Gastrocnemius medialis (tissue), 4 donors: Measurements from ENCODE around the gene TTLL5. TPM values are rescaled to one million over a fixed set of nuclear protein-coding genes. Genes with fewer than 3 reads are reported as not detected.

ENCODE experiments used
- ATAC-seq, 2 donors: fragments of 150-250 bp; one replicate each; pipeline ENCODE4 v1.9.1; 2016
- DNase-seq, 2 donors: peaks; one replicate each; pipeline ENCODE4 v3.0.0-alpha.2; 2019
- H3K27ac ChIP-seq, 4 donors: fragments of 200-600 bp; sonication (generic); 1 replicate in 1 of 4; 2 replicates in 3 of 4; pipeline ENCODE4 v1.5.1; 2016 to 2018; ENCODE audit warnings: mild to moderate bottlenecking in 2 of 4, moderate library complexity in 1 of 4
- H3K27me3 ChIP-seq, 3 donors: fragments of 200-600 bp; sonication (generic) in 2 of 3; 1 replicate in 1 of 3; 2 replicates in 2 of 3; pipeline versions ENCODE4 v1.5.1 to v1.6.0; 2016 to 2019; ENCODE audit warnings: mild to moderate bottlenecking in 1 of 3, moderate library complexity in 1 of 3
- H3K36me3 ChIP-seq, 2 donors: fragments of 200-600 bp; sonication (generic) in 1 of 2; one replicate each; pipeline ENCODE4 v1.5.1; 2017 to 2018
- H3K4me1 ChIP-seq, 2 donors: fragments of 200-600 bp; sonication (generic) in 1 of 2; one replicate each; pipeline ENCODE4 v1.5.1; 2016 to 2017; ENCODE audit warnings: mild to moderate bottlenecking in 2 of 2
- H3K4me3 ChIP-seq, 4 donors: fragments of 200-600 bp; sonication (generic) in 3 of 4; 1 replicate in 1 of 4; 2 replicates in 3 of 4; pipeline ENCODE4 v1.5.1; 2016 to 2019; ENCODE audit warnings: mild to moderate bottlenecking in 2 of 4
- H3K9me3 ChIP-seq, 3 donors: fragments of 200-600 bp; sonication (generic) in 2 of 3; 1 replicate in 1 of 3; 2 replicates in 2 of 3; pipeline ENCODE4 v1.5.1; 2016 to 2019
- POLR2A ChIP-seq, 2 donors: fragments of 450-650 bp; IDR thresholded peaks; one replicate each; pipeline ENCODE4 v1.6.1; 2017; ENCODE audit warnings: antibody characterized with exemption in 2 of 2, mild to moderate bottlenecking in 2 of 2, moderate library complexity in 2 of 2
- in situ Hi-C, 4 donors: fragments of 200-750 bp; cut with MboI; loops; one replicate each; pipeline versions ENCODE4 v1.15.0 to v1.8.0; 2017; ENCODE audit warnings: low sequenced_read_pairs in 4 of 4
- intact Hi-C: fragments of 100-400 bp; cut with DNase I; formaldehyde crosslinking; loops from one replicate; pipeline ENCODE4 v1.15.1; 2023; ENCODE audit warnings: low total_unique reads
- total RNA-seq, 4 donors: library from RNA; depleted of rRNA; stranded (reverse); fragments of >200 nt; gene quantifications; one replicate each; pipeline versions ENCODE4 v1.1.0 to v1.2.3, GENCODE V29; 2016
- TF ChIP-seq, protein P1 (sequence below), 5 experiments: fragments of 450-650 bp in 3 of 5; fragments of 200-600 bp in 2 of 5; sonication (generic) in 2 of 5; IDR thresholded peaks in 4 of 5; conservative IDR thresholded peaks in 1 of 5; 1 replicate in 4 of 5; 2 replicates in 1 of 5; pipeline ENCODE4 v1.5.1; 2016 to 2019; ENCODE audit warnings: antibody characterized with exemption in 5 of 5, mild to moderate bottlenecking in 3 of 5, moderate library complexity in 3 of 5

Gene TTLL5
- total RNA-seq, 4 donors from 2014 or later, result 9.1 to 36.0 (median 16.4) TPM

- H3K4me1 ChIP-seq, result no peaks in the 10 kb centered on the region
- in situ Hi-C loops, result no loop called here
- ATAC-seq, result no peak
Measured at GRCh38 chr14:75742867-75743266, 81.8 kb downstream of the TTLL5 start.

DNA sequence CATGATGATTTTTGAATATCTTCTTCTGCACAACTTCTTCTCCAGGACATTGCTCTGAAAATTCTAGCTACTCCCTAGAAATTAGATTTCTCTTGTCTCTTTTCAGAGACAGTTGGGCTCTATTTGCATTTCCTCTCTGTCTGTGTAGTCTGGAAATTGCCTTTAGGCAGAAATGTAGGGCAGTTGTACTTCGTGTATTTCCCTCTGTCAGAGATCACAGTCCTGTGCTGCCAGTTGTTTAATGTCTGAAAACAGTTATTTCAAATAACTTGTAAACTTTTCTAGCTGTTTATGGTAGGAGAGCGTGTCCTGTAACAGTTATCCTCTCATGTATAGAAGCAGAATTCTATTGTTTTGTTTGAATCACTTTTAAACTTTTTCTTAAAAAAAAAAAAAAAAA lies 86.9 kb downstream of the TTLL5 start:
- DNase-seq, result no peak
- H3K27me3 ChIP-seq, result no peaks in the 10 kb centered on the region
- no peaks in the 10 kb centered on the region for H3K9me3 ChIP-seq
- ATAC-seq, result no peak
- peaks cover 0 to 5% of the 10 kb centered on the region in 2 donors for H3K4me1 ChIP-seq
- no peak for TF ChIP-seq POLR2A (IDR thresholded peaks at IDR 0.05)
- TF ChIP-seq, protein P1, sequence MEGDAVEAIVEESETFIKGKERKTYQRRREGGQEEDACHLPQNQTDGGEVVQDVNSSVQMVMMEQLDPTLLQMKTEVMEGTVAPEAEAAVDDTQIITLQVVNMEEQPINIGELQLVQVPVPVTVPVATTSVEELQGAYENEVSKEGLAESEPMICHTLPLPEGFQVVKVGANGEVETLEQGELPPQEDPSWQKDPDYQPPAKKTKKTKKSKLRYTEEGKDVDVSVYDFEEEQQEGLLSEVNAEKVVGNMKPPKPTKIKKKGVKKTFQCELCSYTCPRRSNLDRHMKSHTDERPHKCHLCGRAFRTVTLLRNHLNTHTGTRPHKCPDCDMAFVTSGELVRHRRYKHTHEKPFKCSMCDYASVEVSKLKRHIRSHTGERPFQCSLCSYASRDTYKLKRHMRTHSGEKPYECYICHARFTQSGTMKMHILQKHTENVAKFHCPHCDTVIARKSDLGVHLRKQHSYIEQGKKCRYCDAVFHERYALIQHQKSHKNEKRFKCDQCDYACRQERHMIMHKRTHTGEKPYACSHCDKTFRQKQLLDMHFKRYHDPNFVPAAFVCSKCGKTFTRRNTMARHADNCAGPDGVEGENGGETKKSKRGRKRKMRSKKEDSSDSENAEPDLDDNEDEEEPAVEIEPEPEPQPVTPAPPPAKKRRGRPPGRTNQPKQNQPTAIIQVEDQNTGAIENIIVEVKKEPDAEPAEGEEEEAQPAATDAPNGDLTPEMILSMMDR (IDR thresholded peaks at IDR 0.05 in 4 of 5, conservative IDR thresholded peaks at IDR 0.05 in 1 of 5), result no peak
- H3K27ac ChIP-seq, result no peak overlapping the region
- no peak overlapping the region for H3K4me3 ChIP-seq
- peaks cover 0 to 18% of the 10 kb centered on the region in 2 donors for H3K36me3 ChIP-seq
- intact Hi-C loops (no loop called here), in situ Hi-C loops (no loop called here)

More at GRCh38 chr14:75742867-75743266, 81.8 kb downstream of the TTLL5 start:
- Histone ChIP-seq H3K4me3 (no peak overlapping the region), H3K9me3 (no peaks in the 10 kb centered on the region), H3K27ac (no peak overlapping the region), H3K36me3 (peaks cover 0 to 18% of the 10 kb centered on the region in 2 donors), H3K27me3 (no peaks in the 10 kb centered on the region)
- intact Hi-C loops, result no loop called here
- TF ChIP-seq POLR2A (IDR thresholded peaks at IDR 0.05), result no peak
- TF ChIP-seq, protein P1 (IDR thresholded peaks at IDR 0.05 in 4 of 5, conservative IDR thresholded peaks at IDR 0.05 in 1 of 5), result no peak
- DNase-seq, result no peak

DNA sequence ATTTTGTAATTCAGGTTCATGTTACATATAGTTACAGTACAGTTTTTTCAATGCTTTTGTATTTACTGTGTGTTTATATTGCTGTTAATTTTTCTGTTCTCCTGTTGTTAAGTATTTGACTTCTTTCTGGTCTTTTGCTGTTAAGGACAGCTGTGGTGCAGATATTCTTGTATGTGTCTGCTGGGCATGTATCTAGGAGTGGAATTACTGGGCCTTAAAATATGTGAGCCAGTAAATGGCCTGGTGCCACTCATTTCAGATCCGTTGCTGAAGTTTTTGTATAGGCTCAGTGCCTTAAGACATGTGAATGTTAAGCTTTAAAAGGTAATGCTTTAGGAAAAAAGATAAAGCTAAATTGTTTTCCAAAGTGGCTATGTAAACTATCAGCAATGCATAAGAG lies 87.3 kb downstream of the TTLL5 start:
- in situ Hi-C loops (no loop called here), intact Hi-C loops (no loop called here)
- Histone ChIP-seq H3K36me3 (peaks cover 0 to 18% of the 10 kb centered on the region in 2 donors), H3K27ac (no peak overlapping the region), H3K4me3 (no peak overlapping the region), H3K4me1 (peaks cover 0 to 5% of the 10 kb centered on the region in 2 donors), H3K9me3 (no peaks in the 10 kb centered on the region), H3K27me3 (no peaks in the 10 kb centered on the region)
- ATAC-seq (no peak), DNase-seq (no peak)
- TF ChIP-seq POLR2A (IDR thresholded peaks at IDR 0.05), result no peak
- TF ChIP-seq, protein P1 (IDR thresholded peaks at IDR 0.05 in 4 of 5, conservative IDR thresholded peaks at IDR 0.05 in 1 of 5), result no peak

- Histone ChIP-seq H3K4me1 (peaks cover 0 to 5% of the 10 kb centered on the region in 2 donors), H3K27ac (no peak overlapping the region), H3K4me3 (no peak overlapping the region), H3K36me3 (peaks cover 0 to 10% of the 10 kb centered on the region in 2 donors), H3K9me3 (no peaks in the 10 kb centered on the region), H3K27me3 (no peaks in the 10 kb centered on the region)
- intact Hi-C loops, result no loop called here
- in situ Hi-C loops, result no loop called here
- TF ChIP-seq, protein P1 (IDR thresholded peaks at IDR 0.05 in 4 of 5, conservative IDR thresholded peaks at IDR 0.05 in 1 of 5), result no peak
- TF ChIP-seq POLR2A (IDR thresholded peaks at IDR 0.05), result no peak
- no peak for ATAC-seq
- no peak for DNase-seq
Measured at GRCh38 chr14:75751296-75751695, 90.2 kb downstream of the TTLL5 start.

DNA sequence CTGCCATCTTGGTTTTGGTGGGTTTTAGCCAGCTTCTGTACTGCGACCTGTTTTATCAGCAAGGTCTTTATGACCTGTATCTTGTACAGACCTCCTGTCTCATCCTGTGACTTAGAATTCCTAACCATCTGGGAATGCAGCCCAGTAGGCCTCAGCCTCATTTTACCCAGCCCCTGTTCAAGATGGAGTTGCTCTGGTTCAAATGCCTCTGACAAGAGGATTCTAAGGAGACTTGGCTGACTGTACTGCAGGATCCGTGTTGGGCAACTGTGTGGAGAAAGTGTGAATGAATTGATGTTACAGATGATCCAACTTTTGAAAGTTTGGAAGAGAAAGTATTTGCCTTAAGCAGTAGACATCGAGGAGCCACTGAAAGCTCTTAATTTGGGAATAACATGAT lies 91.0 kb downstream of the TTLL5 start:
- intact Hi-C loops (no loop called here), in situ Hi-C loops (no loop called here)
- Histone ChIP-seq H3K36me3 (peaks cover 0 to 3% of the 10 kb centered on the region in 2 donors), H3K27ac (no peak overlapping the region), H3K4me3 (no peak overlapping the region), H3K27me3 (no peaks in the 10 kb centered on the region), H3K4me1 (peaks cover 0 to 5% of the 10 kb centered on the region in 2 donors), H3K9me3 (no peaks in the 10 kb centered on the region)
- DNase-seq (no peak), ATAC-seq (no peak)
- no peak for TF ChIP-seq POLR2A (IDR thresholded peaks at IDR 0.05)
- TF ChIP-seq, protein P1 (IDR thresholded peaks at IDR 0.05 in 4 of 5, conservative IDR thresholded peaks at IDR 0.05 in 1 of 5), result no peak
